ENCODE measurements around the gene CBFB. TPM values are rescaled to one million over a fixed set of nuclear protein-coding genes. Genes with fewer than 3 reads are reported as not detected.

Gene CBFB
- total RNA-seq, 2 experiments from 2014 or later, result 58.8 to 59.6 TPM

Other genes with a start within 250 kb of the CBFB start
- gene TERB1, start 227.6 kb upstream of the CBFB start, total RNA-seq, result under 1 TPM; 0.11 to 0.22 TPM
- gene NAE1, start 198.2 kb upstream of the CBFB start, total RNA-seq, result 10 to 100 TPM; 89.1 to 91.2 TPM
- gene CA7, start 184.7 kb upstream of the CBFB start, total RNA-seq, result not detected
- 1 to 10 TPM; 3.3 to 5.9 TPM for gene PDP2, start 148.6 kb upstream of the CBFB start, total RNA-seq
- not detected for gene CDH16, start 110.3 kb upstream of the CBFB start, total RNA-seq
- gene RRAD, start 103.6 kb upstream of the CBFB start, total RNA-seq, result under 1 TPM; 0.28 to 0.49 TPM
- gene CIAO2B, start 94.7 kb upstream of the CBFB start, total RNA-seq, result 10 to 100 TPM; 58.6 to 70.4 TPM
- 10 to 100 TPM; 59.3 to 62.6 TPM for gene CES2, start 93.6 kb upstream of the CBFB start, total RNA-seq
- 1 to 10 TPM; 1.1 to 1.3 TPM for gene CES3, start 67.9 kb upstream of the CBFB start, total RNA-seq
- 10 to 100 TPM; 14.9 to 16.0 TPM for gene CES4A, start 40.6 kb upstream of the CBFB start, total RNA-seq
- gene PHAF1, start 80.8 kb downstream of the CBFB start, total RNA-seq, result 10 to 100 TPM; 10.6 to 10.8 TPM
- 1 to 10 TPM; 2.0 to 2.5 TPM for gene B3GNT9, start 121.8 kb downstream of the CBFB start, total RNA-seq
- 10 to 100 TPM; 32.4 to 34.0 TPM for gene TRADD, start 130.8 kb downstream of the CBFB start, total RNA-seq
- gene FBXL8, start 130.8 kb downstream of the CBFB start, total RNA-seq, result 10 to 100 TPM; 11.5 to 11.6 TPM
- 10 to 100 TPM; 19.7 to 26.1 TPM for gene HSF4, start 135.6 kb downstream of the CBFB start, total RNA-seq
- gene NOL3, start 141.4 kb downstream of the CBFB start, total RNA-seq, result 1 to 10 TPM; 1.1 to 1.2 TPM
- gene MATCAP1, start 154.8 kb downstream of the CBFB start, total RNA-seq, result 10 to 100 TPM in 1 of 2 experiments, 1 to 10 TPM in 1; 9.7 to 10.6 TPM
- not detected for gene EXOC3L1, start 161.0 kb downstream of the CBFB start, total RNA-seq
- 10 to 100 TPM; 50.9 to 56.1 TPM for gene E2F4, start 163.0 kb downstream of the CBFB start, total RNA-seq
- 1 to 10 TPM; 1.9 to 2.3 TPM for gene ELMO3, start 170.0 kb downstream of the CBFB start, total RNA-seq
- gene TMEM208, start 198.0 kb downstream of the CBFB start, total RNA-seq, result 10 to 100 TPM; 35.8 to 37.6 TPM
- 10 to 100 TPM; 21.1 to 26.0 TPM for gene FHOD1, start 218.3 kb downstream of the CBFB start, total RNA-seq
- 1 to 10 TPM; 3.1 TPM for gene SLC9A5, start 219.8 kb downstream of the CBFB start, total RNA-seq

All from CD4-positive, alpha-beta T cell (primary cell).